ENCODE results near the gene WDR77. TPM values are rescaled to one million over a fixed set of nuclear protein-coding genes. Genes with fewer than 3 reads are reported as not detected.

Gene WDR77
- total and polyA plus RNA-seq, 2 of the 4 experiments (the other 2 are of a cell fraction) = 80.8 to 87.0 TPM

GRCh38 chr1:111474106-111474505, 25.1 kb upstream of the WDR77 start:
- Histone ChIP-seq H3K18ac (ENCODE audit: low read depth, low read length) (no peak overlapping the region), H4K8ac (ENCODE audit: low read depth in 2 of 2, low read length in 2 of 2) (no peak overlapping the region), H3K14ac (replicated peaks; ENCODE audit: low read depth, low read length) (no peak overlapping the region), H3K23ac (ENCODE audit: low read depth, low read length) (no peak overlapping the region), H3K56ac (ENCODE audit: extremely low read depth, insufficient read depth, low read length) (no peak overlapping the region), H3K9me3 (ENCODE audit: control insufficient read depth, insufficient read depth, low read length) (no peaks in the 10 kb centered on the region), H3K27me3 (ENCODE audit: control insufficient read depth, insufficient read depth, low read length) (no peaks in the 10 kb centered on the region), H3K9ac (ENCODE audit: low read depth, low read length) (no peak overlapping the region), H3K27ac (ENCODE audit: insufficient read depth, low read length) (no peak overlapping the region), H3K4me3 (ENCODE audit: insufficient read depth, low read depth, low read length) (no peak overlapping the region), H3K4me2 (ENCODE audit: low read depth, low read length) (no peak overlapping the region), H3K36me3 (ENCODE audit: control insufficient read depth, insufficient read depth, low read length) (peaks cover 4% of the 10 kb centered on the region), H3K9me1 (ENCODE audit: insufficient read depth, low read length) (no peaks in the 10 kb centered on the region), H2BK120ac (ENCODE audit: low read depth, low read length) (no peak overlapping the region), H3K79me1 (ENCODE audit: low read depth in 1 of 2, low read length in 2 of 2) (no peaks in the 10 kb centered on the region), H4K91ac (ENCODE audit: insufficient read depth, low read depth, low read length) (no peak overlapping the region), H2BK20ac (ENCODE audit: low read depth, low read length) (no peak overlapping the region), H2AK5ac (ENCODE audit: low read depth, low read length) (no peak overlapping the region), H3K4me1 (ENCODE audit: control insufficient read depth, insufficient read depth, low read length) (no peaks in the 10 kb centered on the region), H2AFZ (replicated peaks; ENCODE audit: low read length, poor library complexity) (no peak overlapping the region), H2BK5ac (ENCODE audit: low read depth, low read length, poor library complexity, severe bottlenecking) (no peak overlapping the region), H2BK15ac (ENCODE audit: low read depth, low read length) (no peak overlapping the region), H4K5ac (ENCODE audit: low read depth, low read length) (no peak overlapping the region), H3K4ac (ENCODE audit: low read depth, low read length) (no peak overlapping the region), H4K20me1 (ENCODE audit: insufficient read depth, low read length) (no peaks in the 10 kb centered on the region), H2AK9ac (replicated peaks; ENCODE audit: low read depth, low read length, poor library complexity) (no peak overlapping the region)
- TF ChIP-seq CHD1 (IDR thresholded peaks at IDR 0.05; ENCODE audit: low read depth, low read length) (no peak), CEBPB (IDR thresholded peaks at IDR 0.05; ENCODE audit: low read depth, low read length) (no peak), RFX5 (IDR thresholded peaks at IDR 0.05; ENCODE audit: low read depth, low read length) (no peak)
- dilution Hi-C loops (cut with HindIII; ENCODE audit: low sequenced_read_pairs, unreplicated experiment) (loop anchor here (25.0 kb wide), 1 partner anchor 288 kb away; the partner anchor contains the start of gene DDX20), intact Hi-C loops (cut with micrococcal nuclease) (no loop called here), in situ Hi-C loops (cut with MboI; ENCODE audit: low sequenced_read_pairs) (no loop called here)
- ChIA-PET POLR2A (ENCODE audit: unreplicated experiment) (no interaction called here), CTCF (no interaction called here)
- ATAC-seq (ENCODE audit: low read depth) (no peak), DNase-seq (no peak)
- no TSS peak for BruUV-seq (replicated peaks)
- no CpG with 5 or more reads among the region's 5 CpGs for WGBS, 2 experiments (ENCODE audit: extremely low coverage in 2 of 2, insufficient read length in 1 of 2)

Measured in IMR-90 (cell line).